HG03135 (cell line): ENCODE measurements around the gene SCYGR3.

ENCODE experiments used
- ATAC-seq: cut with Tn5 transposase; IDR thresholded peaks from one replicate; pipeline ENCODE4 v1.9.1; 2021; ENCODE audit warnings: mild to moderate bottlenecking, moderate library complexity; ENCODE audit not compliant: unreplicated experiment

The SCYGR3 gene, protein sequence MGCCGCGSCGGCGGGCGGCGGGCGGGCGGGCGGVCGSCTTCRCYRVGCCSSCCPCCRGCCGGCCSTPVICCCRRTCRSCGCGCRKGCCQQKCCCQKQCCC

DNA sequence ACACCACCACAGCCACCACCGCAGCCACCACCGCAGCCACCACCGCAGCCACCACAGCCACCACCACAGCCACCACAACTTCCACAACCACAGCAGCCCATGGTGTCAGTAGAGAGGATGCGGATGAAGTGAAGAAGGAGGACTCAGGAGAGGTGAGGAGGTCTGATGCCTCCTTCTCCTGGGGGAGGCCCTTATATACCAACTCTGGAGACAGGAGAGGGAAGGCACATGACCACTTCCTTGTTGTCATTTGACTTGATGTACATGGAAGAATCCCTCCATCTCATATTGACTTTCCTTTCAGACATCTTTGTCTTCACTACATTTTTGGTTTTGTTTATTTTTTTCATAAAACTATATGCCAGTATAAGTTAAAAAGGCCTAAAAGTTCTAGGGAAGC lies at the start of gene SCYGR3:
SCYGR3 (minus strand) TSS at position 101 of the 400 bp plus-strand sequence; CDS start at position 101, 0 bp downstream.
- no peak for ATAC-seq

GRCh38 chr2:227661827-227662226 lies 47.2 kb upstream of the SCYGR3 start:
- no peak for ATAC-seq

- ATAC-seq: no peak
These were observed 46.5 kb upstream of the SCYGR3 start for GRCh38 chr2:227661025-227661649.

DNA sequence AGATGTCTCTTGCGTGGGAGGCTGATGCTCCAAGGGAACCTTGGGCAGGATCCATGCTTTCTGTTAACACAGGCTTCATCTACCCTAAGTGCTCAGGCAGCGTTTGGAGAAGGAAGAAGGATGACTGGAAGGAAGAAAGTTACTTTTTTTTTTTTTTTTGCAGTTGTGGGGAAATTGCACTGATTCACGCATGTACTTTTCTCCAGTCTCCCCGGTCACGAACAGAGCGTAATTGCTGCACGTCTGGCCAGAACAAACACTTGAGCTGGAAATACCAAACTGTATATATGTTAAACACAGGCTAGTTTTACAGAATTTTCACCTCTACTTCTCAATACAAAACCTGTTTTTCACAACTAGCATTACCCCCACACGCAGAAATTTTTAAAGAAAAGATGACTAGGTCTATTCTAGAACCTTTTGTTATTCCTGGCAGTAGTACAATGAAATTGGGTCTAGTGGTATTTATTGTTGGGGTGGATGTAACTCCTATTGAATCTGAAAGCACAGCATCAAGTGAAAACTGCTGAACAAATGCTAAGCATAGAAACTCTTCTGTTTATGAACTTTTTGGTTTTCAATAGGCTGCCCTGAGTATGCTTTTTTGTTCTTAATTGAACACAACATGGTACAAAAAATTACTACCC lies 42.7 kb upstream of the SCYGR3 start:
- no peak for ATAC-seq

DNA sequence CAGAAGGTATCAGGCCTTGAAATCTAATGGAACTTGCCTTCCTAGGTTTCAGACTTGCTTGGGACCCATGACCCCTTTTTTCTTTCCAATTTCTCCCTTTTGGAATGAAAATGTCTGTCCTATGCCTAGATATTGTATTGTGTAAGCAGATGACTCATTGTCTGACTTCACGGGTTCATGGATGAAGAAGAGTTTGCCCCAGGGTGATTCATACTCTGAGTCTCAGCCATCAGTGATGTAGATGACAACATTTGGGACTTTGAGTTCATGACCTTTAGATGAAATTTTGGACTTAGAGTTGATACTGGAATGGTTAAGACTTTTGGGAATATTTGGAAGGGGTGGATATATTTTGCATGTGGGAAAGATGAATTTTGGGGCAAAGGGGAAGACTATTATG lies 40.8 kb upstream of the SCYGR3 start:
- no peak for ATAC-seq

DNA sequence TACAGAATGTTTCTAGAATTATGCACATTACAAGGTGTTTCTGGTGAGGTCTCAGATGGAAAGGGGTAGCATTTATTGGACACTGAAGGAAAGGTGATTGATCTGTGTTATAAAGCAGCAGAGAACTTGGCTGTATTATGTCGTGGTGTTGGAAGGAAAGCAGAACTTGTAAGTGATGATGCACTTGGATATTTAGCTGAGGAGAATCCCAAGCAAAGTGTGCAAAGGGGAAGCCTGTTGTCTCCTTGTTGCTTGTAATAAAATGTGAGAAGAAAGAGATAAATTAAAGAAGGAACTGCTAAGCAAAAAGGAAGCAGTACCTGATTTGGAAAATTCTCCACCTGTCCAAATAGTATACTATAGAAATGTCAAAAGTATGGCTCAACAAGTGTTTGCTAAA lies 39.8 kb upstream of the SCYGR3 start:
- ATAC-seq: no peak

GRCh38 chr2:227653419-227653818 lies 38.8 kb upstream of the SCYGR3 start:
- no peak for ATAC-seq

DNA sequence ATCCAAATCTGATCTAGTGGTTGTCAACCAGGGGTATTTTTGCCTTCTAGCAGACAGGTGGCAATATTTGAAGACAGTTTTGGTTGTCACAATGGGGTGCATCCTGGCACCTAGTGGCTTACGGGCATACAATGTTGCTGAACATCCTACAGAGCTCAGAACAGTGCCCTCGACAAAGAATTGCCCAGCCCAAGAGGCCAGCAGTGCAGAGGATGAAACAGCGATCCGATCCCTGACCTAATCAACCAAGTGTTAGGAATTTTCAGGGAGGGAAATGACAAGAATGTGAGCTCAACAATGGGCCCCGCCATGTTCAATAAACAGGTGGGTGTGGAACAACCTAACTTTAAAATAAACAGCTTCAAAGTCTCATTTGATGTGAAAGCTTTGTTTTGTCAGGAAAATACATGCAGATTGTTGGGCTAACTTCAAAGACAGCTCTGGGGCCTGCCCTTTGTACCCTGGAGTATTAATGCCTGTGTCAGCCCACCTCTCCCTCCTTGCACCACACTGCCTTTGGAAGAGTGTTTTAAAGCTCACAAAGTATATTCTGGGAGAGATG lies 29.4 kb upstream of the SCYGR3 start:
- no peak for ATAC-seq

GRCh38 chr2:227642656-227643055 lies 28.0 kb upstream of the SCYGR3 start:
- ATAC-seq: no peak

- ATAC-seq: no peak
These were observed 19.6 kb upstream of the SCYGR3 start for GRCh38 chr2:227634201-227634600.

- no peak for ATAC-seq
These were observed 18.2 kb upstream of the SCYGR3 start for GRCh38 chr2:227632827-227633226.

DNA sequence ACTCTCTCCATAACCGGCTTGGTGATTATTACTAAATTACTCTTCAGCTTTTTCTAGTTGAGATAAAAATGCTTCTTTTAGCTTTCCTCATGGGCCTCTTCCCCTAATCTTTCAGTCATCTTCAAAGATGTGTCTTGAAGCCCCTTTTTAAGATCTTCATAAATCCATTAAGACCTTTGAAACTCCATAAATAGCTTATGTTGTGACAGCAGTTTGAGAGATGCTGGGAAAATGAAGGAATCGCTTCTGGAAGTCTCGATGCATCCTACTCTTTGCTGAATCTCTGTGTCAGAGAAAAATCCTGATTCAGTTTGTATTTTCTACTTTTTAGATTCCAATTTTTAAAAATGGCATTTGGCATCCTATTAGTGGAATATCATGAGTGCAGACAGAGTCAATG lies 15.7 kb upstream of the SCYGR3 start:
- no peak for ATAC-seq

DNA sequence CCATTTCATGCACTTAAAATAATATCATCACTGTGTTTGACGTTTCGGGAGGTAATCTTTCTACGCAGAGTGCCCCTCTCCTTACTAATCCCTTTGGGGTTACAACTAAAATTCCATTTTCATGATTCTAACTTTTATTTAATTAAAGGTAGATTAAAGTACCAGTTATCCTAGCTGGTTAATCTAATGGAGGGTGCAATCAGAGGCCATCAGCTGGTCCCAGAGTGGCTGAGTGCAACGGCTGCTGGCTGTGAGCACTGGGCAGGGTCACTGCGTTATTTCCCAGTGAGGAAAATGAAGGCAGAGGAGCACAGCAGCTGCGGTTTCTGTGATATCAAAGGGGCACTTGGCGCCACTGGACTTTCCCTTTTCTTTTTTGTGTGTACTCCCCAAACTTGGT lies 14.8 kb upstream of the SCYGR3 start:
- no peak for ATAC-seq

- peak; percentile 95 for ATAC-seq
These were observed 13.1 kb upstream of the SCYGR3 start for GRCh38 chr2:227627769-227628168.

GRCh38 chr2:227626580-227627151 lies 12.0 kb upstream of the SCYGR3 start:
- no peak for ATAC-seq

DNA sequence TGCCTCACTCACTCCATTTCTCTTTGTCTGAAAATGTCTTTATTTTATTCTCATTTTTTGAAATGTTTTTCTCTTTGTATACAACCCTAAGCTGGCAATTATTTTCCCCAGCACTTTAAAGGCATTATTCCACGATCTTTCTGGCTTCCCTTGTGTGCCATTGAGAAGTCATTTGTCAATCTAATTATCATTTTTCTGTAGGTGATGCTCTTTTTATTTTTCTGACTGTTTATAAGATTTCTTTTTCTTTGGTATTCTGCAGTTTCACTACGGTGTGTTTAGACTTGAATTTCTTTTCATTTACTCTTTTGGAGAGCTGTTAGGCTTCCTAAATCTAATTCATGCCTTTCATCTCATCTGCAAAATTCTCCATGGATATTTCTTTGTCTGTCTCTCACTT lies 10.8 kb upstream of the SCYGR3 start:
- ATAC-seq: no peak

- no peak for ATAC-seq
These were observed 8.6 kb upstream of the SCYGR3 start for GRCh38 chr2:227623226-227623625.

DNA sequence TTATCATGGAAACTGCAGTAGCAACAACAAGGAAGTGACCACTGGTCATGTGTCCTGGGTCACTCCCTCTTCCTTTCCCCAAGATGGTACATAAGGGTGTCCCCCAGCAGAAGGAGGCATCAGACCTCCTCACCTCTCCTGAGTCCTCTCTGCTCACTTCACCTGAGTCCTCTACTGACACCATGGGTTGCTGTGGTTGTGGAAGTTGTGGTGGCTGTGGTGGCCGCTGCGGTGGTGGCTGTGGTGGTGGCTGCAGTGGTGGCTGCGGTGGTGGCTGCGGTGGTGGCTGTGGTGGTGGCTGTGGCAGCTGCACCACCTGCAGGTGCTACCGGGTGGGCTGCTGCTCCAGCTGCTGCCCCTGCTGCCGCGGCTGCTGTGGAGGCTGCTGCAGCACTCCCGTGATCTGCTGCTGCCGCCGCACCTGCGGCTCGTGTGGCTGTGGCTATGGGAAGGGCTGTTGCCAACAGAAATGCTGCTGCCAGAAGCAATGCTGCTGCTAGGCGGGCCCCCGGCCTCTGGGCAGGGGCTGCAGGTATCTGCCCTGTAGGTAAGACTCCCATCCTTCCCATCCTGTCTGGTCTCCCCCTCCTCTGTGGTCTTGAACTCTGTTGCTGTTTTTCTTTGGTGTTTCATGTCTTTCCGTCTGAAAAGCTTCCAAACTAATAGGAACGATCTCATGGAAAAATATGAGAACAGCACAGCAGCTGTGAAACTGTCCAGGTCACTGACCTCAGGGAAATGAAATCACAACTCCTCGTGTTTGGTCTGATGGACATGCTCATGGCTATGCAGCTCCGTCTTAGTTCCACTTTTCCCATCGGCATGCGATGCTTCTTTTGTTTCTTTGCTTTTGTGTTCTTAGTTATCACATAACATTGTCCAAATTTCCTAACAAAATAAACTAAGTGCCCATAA lies 2.9 kb upstream of the SCYGR3 start, which contains the start of gene SCYGR4:
SCYGR4 (plus strand) TSS at position 183 of the 915 bp plus-strand sequence; CDS start at position 183, 0 bp downstream.
- ATAC-seq: no peak

DNA sequence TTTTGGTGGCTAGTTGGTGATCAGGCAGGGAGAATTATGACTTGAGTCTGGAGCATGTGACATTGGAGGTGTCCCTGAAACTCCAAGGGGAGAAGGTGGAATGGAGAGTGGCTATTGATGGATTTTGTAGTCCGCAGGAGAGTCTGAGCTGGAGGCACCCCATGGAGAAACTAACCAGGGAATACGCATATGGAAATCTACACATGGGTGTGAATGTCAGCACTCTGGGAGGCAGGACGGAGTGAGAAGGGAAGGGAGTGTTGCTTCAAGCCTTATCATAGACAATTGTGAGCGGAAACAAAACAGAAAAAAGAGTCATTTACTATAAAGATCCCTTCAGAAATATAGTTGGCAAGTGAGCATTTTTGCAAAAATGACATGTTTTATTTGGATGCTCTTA lies 2.0 kb upstream of the SCYGR3 start:
- no peak for ATAC-seq

GRCh38 chr2:227615906-227616305 lies 1.3 kb upstream of the SCYGR3 start:
- no peak for ATAC-seq

DNA sequence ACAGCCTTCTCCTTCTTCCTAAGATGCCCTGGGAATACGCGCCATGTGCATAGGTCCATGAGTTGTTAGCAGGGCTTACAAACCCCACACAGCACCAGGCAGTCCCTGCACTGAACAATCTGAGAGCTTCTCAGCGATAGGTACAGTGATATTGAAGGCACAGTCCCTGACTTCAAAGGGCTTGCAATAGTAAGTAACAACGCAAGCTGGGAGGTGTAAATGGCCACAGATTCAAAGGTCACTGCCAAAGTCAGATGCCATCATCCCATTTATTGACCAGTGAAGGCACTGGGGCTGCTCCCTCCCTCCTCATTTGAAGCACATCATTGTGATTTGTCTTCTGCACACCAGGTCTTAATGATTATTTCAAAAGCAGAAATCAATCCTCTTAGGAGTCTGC lies 541 bp upstream of the SCYGR3 start:
- ATAC-seq: no peak
